Body of pancreas (tissue), 4 donors: ENCODE results near the gene UBTF. TPM values are rescaled to one million over a fixed set of nuclear protein-coding genes. Genes with fewer than 3 reads are reported as not detected.

Experiments used
- ATAC-seq: fragments of 150-250 bp; one replicate; pipeline ENCODE4 v1.9.1; 2016
- DNase-seq, 4 donors: peaks; one replicate each; pipeline ENCODE4 v3.0.0-alpha.2; 2019
- H3K27ac ChIP-seq, 4 donors: fragments of 200-600 bp; sonication (generic); 1 replicate in 3 of 4; 2 replicates in 1 of 4; pipeline versions ENCODE4 v1.5.1 to v1.6.1; 2016 to 2019; ENCODE audit warnings: mild to moderate bottlenecking in 1 of 4, mixed read lengths in 1 of 4, moderate library complexity in 1 of 4
- H3K27me3 ChIP-seq, 2 donors: fragments of 200-600 bp; sonication (generic); one replicate each; pipeline ENCODE4 v1.6.0; 2016; ENCODE audit warnings: mild to moderate bottlenecking in 1 of 2
- H3K36me3 ChIP-seq, 2 donors: fragments of 200-600 bp; sonication (generic); replicated peaks in 1 of 2; 2 replicates each; pipeline ENCODE4 v1.5.1; 2016; ENCODE audit warnings: low read depth in 2 of 2; ENCODE audit not compliant: insufficient read depth in 1 of 2
- H3K4me1 ChIP-seq: fragments of 200-600 bp; sonication (generic); one replicate; pipeline ENCODE4 v1.6.0; 2016
- H3K4me3 ChIP-seq, 2 donors: fragments of 200-600 bp; sonication (generic); 1 replicate in 1 of 2; 2 replicates in 1 of 2; pipeline ENCODE4 v1.5.1; 2016 to 2019
- H3K9me3 ChIP-seq, 3 donors: fragments of 200-600 bp; sonication (generic); 1 replicate in 2 of 3; 2 replicates in 1 of 3; pipeline ENCODE4 v1.5.1; 2016
- POLR2A ChIP-seq, 3 donors: fragments of 450-650 bp; IDR thresholded peaks; one replicate each; pipeline ENCODE4 v1.6.1; 2016; ENCODE audit warnings: antibody characterized with exemption in 3 of 3, mild to moderate bottlenecking in 2 of 3
- WGBS, 2 donors: methylation state at CpG; one replicate each; pipeline ENCODE4 v1.1.5; 2017; 5-methylcytosine and 5-hydroxymethylcytosine counted together
- intact Hi-C: fragments of 100-400 bp; cut with DNase I; formaldehyde crosslinking; loops from one replicate; pipeline ENCODE4 v1.15.1; 2023
- total RNA-seq, 2 donors: library from RNA; depleted of rRNA; stranded (reverse); fragments of >200 nt; gene quantifications; one replicate each; pipeline ENCODE4 v1.1.0, GENCODE V29; 2016
- TF ChIP-seq, protein P1 (sequence below), 7 experiments: fragments of 450-650 bp in 4 of 7; fragments of 200-600 bp in 3 of 7; sonication (generic) in 3 of 7; IDR thresholded peaks; one replicate each; pipeline ENCODE4 v1.5.1; 2016 to 2019; ENCODE audit warnings: antibody characterized with exemption in 7 of 7

The UBTF gene
- total RNA-seq, 2 donors from 2014 or later = 43.8 to 73.8 TPM

DNA sequence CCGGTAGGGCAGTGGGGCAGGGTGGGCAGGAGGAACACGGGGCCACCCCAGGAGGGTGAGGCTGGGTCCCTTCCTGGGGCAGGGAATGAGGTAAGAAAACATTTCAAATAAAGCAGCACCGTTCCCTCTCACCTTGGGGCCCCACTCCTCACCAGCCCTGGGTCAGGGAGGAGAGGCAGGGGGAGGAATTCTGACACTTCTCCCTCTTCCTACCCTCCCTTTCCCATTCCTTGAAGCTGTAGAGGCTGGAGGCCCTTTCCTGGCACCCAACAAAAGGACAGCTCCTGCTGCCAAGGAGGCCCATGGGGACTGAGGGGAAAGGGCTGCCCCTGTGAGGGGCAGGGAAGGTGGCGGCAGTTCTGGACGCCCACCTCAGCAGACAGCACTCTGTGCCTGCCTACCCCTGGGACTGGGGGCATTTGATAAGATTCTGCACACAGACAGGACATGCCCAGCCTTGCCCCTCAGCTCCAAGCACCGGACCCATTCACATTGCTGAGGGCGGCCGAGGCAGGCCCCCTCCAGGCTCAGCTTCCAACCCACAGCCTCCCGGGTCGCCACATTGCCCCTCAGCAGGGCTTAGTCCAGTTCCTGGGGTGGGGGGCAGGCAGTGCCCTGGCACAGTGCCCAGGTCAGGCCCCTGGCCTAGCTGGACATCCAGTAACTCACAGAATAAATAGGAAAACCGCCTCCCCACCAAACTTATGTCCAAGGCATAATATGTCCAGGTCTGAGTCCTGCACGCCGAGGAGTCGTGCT, 26.0 kb downstream of the UBTF start:
- no peak overlapping the region for H3K4me3 ChIP-seq
- H3K27ac ChIP-seq = no peak overlapping the region
- TF ChIP-seq, protein P1, sequence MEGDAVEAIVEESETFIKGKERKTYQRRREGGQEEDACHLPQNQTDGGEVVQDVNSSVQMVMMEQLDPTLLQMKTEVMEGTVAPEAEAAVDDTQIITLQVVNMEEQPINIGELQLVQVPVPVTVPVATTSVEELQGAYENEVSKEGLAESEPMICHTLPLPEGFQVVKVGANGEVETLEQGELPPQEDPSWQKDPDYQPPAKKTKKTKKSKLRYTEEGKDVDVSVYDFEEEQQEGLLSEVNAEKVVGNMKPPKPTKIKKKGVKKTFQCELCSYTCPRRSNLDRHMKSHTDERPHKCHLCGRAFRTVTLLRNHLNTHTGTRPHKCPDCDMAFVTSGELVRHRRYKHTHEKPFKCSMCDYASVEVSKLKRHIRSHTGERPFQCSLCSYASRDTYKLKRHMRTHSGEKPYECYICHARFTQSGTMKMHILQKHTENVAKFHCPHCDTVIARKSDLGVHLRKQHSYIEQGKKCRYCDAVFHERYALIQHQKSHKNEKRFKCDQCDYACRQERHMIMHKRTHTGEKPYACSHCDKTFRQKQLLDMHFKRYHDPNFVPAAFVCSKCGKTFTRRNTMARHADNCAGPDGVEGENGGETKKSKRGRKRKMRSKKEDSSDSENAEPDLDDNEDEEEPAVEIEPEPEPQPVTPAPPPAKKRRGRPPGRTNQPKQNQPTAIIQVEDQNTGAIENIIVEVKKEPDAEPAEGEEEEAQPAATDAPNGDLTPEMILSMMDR (IDR thresholded peaks at IDR 0.05) = no peak
- TF ChIP-seq POLR2A (IDR thresholded peaks at IDR 0.05) = no peak
- H3K27me3 ChIP-seq = no peaks in the 10 kb centered on the region
- DNase-seq (no peak), ATAC-seq (no peak)
- 90 to 91% methylated on average over 8 to 14 of the region's 14 CpGs for WGBS, 2 donors
- H3K4me1 ChIP-seq = peaks cover 14% of the 10 kb centered on the region
- no peaks in the 10 kb centered on the region for H3K9me3 ChIP-seq
- intact Hi-C loops = no loop called here
- peaks cover 4 to 8% of the 10 kb centered on the region in 2 donors for H3K36me3 ChIP-seq

DNA sequence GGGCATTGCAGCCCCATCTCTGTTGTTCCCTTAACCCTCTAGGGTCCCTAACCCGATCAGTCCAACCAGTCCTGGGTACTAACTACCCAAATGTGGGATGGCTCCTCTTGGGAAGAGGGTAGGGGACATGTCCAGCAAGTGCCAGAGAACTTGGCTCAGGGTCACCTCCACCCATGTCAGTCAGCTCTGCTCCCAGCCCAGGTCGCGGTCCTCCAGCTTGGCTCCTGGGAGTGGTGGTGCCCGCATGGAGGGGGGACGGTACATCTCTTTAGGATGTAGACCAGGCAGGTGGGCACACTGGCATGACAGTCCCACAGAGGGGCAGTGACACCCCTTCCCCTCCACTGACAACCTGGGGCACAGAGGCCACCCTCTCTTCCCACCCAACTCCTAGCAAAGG, 26.7 kb downstream of the UBTF start:
- TF ChIP-seq, protein P1 (IDR thresholded peaks at IDR 0.05) = no peak
- TF ChIP-seq POLR2A (IDR thresholded peaks at IDR 0.05) = no peak
- H3K27me3 ChIP-seq = no peaks in the 10 kb centered on the region
- H3K27ac ChIP-seq = no peak overlapping the region
- H3K4me3 ChIP-seq = no peak overlapping the region
- peaks cover 4 to 8% of the 10 kb centered on the region in 2 donors for H3K36me3 ChIP-seq
- DNase-seq = no peak
- 73 to 82% methylated on average over 2 to 5 of the region's 5 CpGs for WGBS, 2 donors
- ATAC-seq = no peak
- intact Hi-C loops = no loop called here
- no peaks in the 10 kb centered on the region for H3K9me3 ChIP-seq
- peaks cover 14% of the 10 kb centered on the region for H3K4me1 ChIP-seq

GRCh38 chr17:44191941-44192496, 27.5 kb downstream of the UBTF start:
- 78 to 93% methylated on average over 5 to 7 of the region's 7 CpGs for WGBS, 2 donors
- TF ChIP-seq, protein P1 (IDR thresholded peaks at IDR 0.05) = no peak
- intact Hi-C loops = no loop called here
- DNase-seq (no peak), ATAC-seq (no peak)
- no peak overlapping the region for H3K4me3 ChIP-seq
- no peak overlapping the region for H3K27ac ChIP-seq
- peaks cover 12% of the 10 kb centered on the region for H3K4me1 ChIP-seq
- H3K9me3 ChIP-seq = no peaks in the 10 kb centered on the region
- peaks cover 4 to 8% of the 10 kb centered on the region in 2 donors for H3K36me3 ChIP-seq
- no peaks in the 10 kb centered on the region for H3K27me3 ChIP-seq

DNA sequence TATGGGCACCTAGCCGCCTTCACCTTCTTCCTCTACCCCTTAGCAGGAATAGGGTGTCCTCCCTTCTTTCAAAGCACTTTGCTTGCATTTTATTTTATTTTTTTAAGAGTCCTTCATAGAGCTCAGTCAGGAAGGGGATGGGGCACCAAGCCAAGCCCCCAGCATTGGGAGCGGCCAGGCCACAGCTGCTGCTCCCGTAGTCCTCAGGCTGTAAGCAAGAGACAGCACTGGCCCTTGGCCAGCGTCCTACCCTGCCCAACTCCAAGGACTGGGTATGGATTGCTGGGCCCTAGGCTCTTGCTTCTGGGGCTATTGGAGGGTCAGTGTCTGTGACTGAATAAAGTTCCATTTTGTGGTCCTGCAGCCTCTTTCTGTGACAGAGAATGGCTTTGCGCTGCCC, 28.1 kb downstream of the UBTF start:
- TF ChIP-seq POLR2A (IDR thresholded peaks at IDR 0.05) = no peak
- TF ChIP-seq, protein P1 (IDR thresholded peaks at IDR 0.05) = no peak
- WGBS, 2 donors = 70 to 73% methylated on average over 5 of the region's 5 CpGs
- peaks cover 4 to 8% of the 10 kb centered on the region in 2 donors for H3K36me3 ChIP-seq
- no peak for ATAC-seq
- H3K27me3 ChIP-seq = no peaks in the 10 kb centered on the region
- no peak overlapping the region for H3K27ac ChIP-seq
- intact Hi-C loops = no loop called here
- H3K9me3 ChIP-seq = no peaks in the 10 kb centered on the region
- no peak overlapping the region for H3K4me3 ChIP-seq
- DNase-seq = no peak
- H3K4me1 ChIP-seq = peaks cover 12% of the 10 kb centered on the region

GRCh38 chr17:44190481-44190880, 29.0 kb downstream of the UBTF start:
- DNase-seq (no peak), ATAC-seq (no peak)
- Histone ChIP-seq H3K27me3 (no peaks in the 10 kb centered on the region), H3K27ac (no peak overlapping the region), H3K36me3 (peaks cover 4 to 8% of the 10 kb centered on the region in 2 donors), H3K4me3 (no peak overlapping the region), H3K9me3 (no peaks in the 10 kb centered on the region), H3K4me1 (peaks cover 18% of the 10 kb centered on the region)
- TF ChIP-seq POLR2A (IDR thresholded peaks at IDR 0.05) = no peak
- TF ChIP-seq, protein P1 (IDR thresholded peaks at IDR 0.05) = no peak
- intact Hi-C loops = no loop called here
- WGBS, 2 donors = 91 to 94% methylated on average over 10 of the region's 10 CpGs
